Measurements from ENCODE around the gene PRKCD. TPM values are rescaled to one million over a fixed set of nuclear protein-coding genes. Genes with fewer than 3 reads are reported as not detected.

The PRKCD gene
- total RNA-seq, 1 donor from 2014 or later, result 24.0 TPM

GRCh38 chr3:53242155-53242554 is 81.1 kb downstream of the PRKCD start:
- peaks cover 21% of the 10 kb centered on the region for H3K4me1 Mint-ChIP-seq (ENCODE audit: unreplicated experiment)
- H3K36me3 Mint-ChIP-seq, result peaks cover 23% of the 10 kb centered on the region
- peak overlapping the region; percentile 50 for H3K27ac Mint-ChIP-seq
- H3K4me3 Mint-ChIP-seq, result no peak overlapping the region
- no peak for TF ChIP-seq CTCF (conservative IDR thresholded peaks at IDR 0.05)
- no peaks in the 10 kb centered on the region for H3K9me3 Mint-ChIP-seq
- DNase-seq (ENCODE audit: extremely low spot score, unreplicated experiment), result no peak
- no peaks in the 10 kb centered on the region for H3K27me3 Mint-ChIP-seq

Other genes starting within 250 kb of the PRKCD start
- 9.8 and 10.7 TPM in 2 replicates for gene SFMBT1, start 115.1 kb upstream of the PRKCD start, total RNA-seq (ENCODE audit: low replicate concordance)
- 23.4 and 31.0 TPM in 2 replicates for gene RFT1, start 30.8 kb upstream of the PRKCD start, total RNA-seq (ENCODE audit: low replicate concordance)
- gene TKT, start 94.8 kb downstream of the PRKCD start, total RNA-seq (ENCODE audit: low replicate concordance), result 318 and 518 TPM in 2 replicates
- 28.3 and 31.4 TPM in 2 replicates for gene DCP1A, start 186.3 kb downstream of the PRKCD start, total RNA-seq (ENCODE audit: low replicate concordance)

Measured in type B pancreatic cell (in vitro differentiated cells).